ENCODE results near the gene ST8SIA3. TPM values are rescaled to one million over a fixed set of nuclear protein-coding genes. Genes with fewer than 3 reads are reported as not detected.

The ST8SIA3 gene
- total and polyA plus RNA-seq, 11 donors = 0.04 TPM; not detected in 10

DNA sequence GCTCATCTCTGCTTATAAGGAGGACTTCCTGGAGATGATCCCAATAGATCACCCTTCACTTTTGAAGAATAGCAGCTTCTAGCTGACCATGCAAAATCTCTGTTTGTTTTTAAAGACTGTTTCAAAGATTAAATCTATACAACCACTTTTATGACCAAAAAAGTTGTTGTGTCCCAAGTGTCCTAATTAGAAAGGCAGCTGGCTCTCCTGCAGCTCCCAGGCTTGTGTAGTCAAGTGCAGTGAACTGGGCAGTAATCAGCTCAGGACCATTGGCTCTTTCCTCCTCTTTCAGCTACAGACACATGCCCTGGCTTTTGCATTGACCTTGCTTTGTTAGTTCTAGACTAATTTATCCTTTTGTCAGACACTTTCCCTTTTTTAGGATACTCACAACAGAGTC lies 10.4 kb downstream of the ST8SIA3 start:
- ATAC-seq = no peak
- peaks cover 0 to 37% (median 4%) of the 10 kb centered on the region in 9 donors for H3K27me3 ChIP-seq
- intact Hi-C loops (cut with DNase I) = loop anchor here in 1 of 10 donors (5.0 kb wide), 1 partner anchor 35 kb away; no protein-coding TSS in a partner anchor

DNA sequence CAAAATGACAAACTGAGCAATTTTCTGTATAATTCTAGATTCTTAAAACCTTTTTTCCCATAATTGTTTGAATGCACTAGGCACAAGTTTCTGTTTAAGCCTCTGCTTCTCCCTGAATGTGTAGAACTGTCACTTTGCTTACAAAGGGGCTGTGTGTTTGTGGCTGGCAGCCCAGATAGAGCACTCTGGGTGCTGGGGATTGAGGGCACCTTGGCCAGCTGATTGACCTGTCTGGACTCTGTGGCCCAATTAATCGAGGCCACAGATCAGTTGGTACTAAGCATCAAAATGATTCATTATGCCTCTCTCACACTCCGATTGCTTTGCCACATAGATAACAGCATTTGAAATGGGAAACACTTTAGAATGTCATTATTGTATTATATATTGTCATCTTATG lies 12.1 kb downstream of the ST8SIA3 start:
- no peak for DNase-seq
- peaks cover 0 to 2% (median 0%) of the 10 kb centered on the region in 12 donors for H3K9me3 ChIP-seq
- no peak overlapping the region for H3K27ac ChIP-seq
- no peak for ATAC-seq
- peaks cover 0 to 24% (median 0%) of the 10 kb centered on the region in 9 donors for H3K27me3 ChIP-seq
- no peaks in the 10 kb centered on the region for H3K4me1 ChIP-seq
- 61 to 79% (median 77%) methylated on average over 2 of the region's 2 CpGs for WGBS, 4 donors
- TF ChIP-seq, protein P1, sequence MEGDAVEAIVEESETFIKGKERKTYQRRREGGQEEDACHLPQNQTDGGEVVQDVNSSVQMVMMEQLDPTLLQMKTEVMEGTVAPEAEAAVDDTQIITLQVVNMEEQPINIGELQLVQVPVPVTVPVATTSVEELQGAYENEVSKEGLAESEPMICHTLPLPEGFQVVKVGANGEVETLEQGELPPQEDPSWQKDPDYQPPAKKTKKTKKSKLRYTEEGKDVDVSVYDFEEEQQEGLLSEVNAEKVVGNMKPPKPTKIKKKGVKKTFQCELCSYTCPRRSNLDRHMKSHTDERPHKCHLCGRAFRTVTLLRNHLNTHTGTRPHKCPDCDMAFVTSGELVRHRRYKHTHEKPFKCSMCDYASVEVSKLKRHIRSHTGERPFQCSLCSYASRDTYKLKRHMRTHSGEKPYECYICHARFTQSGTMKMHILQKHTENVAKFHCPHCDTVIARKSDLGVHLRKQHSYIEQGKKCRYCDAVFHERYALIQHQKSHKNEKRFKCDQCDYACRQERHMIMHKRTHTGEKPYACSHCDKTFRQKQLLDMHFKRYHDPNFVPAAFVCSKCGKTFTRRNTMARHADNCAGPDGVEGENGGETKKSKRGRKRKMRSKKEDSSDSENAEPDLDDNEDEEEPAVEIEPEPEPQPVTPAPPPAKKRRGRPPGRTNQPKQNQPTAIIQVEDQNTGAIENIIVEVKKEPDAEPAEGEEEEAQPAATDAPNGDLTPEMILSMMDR (IDR thresholded peaks at IDR 0.05) = no peak
- no peak for TF ChIP-seq POLR2A (IDR thresholded peaks at IDR 0.05)
- intact Hi-C loops (cut with DNase I) = loop anchor here in 1 of 10 donors (5.0 kb wide), 1 partner anchor 37 kb away; no protein-coding TSS in a partner anchor
- H3K36me3 ChIP-seq = no peaks in the 10 kb centered on the region
- no peak overlapping the region for H3K4me3 ChIP-seq

More for the DNA sequence above, 10.4 kb downstream of the ST8SIA3 start:
- H3K27ac ChIP-seq = no peak overlapping the region
- TF ChIP-seq, protein P1 (IDR thresholded peaks at IDR 0.05) = no peak
- no peak for TF ChIP-seq POLR2A (IDR thresholded peaks at IDR 0.05)
- H3K4me3 ChIP-seq = no peak overlapping the region
- no peaks in the 10 kb centered on the region for H3K4me1 ChIP-seq
- no peaks in the 10 kb centered on the region for H3K36me3 ChIP-seq
- DNase-seq = no peak
- H3K9me3 ChIP-seq = peaks cover 0 to 2% (median 0%) of the 10 kb centered on the region in 12 donors

DNA sequence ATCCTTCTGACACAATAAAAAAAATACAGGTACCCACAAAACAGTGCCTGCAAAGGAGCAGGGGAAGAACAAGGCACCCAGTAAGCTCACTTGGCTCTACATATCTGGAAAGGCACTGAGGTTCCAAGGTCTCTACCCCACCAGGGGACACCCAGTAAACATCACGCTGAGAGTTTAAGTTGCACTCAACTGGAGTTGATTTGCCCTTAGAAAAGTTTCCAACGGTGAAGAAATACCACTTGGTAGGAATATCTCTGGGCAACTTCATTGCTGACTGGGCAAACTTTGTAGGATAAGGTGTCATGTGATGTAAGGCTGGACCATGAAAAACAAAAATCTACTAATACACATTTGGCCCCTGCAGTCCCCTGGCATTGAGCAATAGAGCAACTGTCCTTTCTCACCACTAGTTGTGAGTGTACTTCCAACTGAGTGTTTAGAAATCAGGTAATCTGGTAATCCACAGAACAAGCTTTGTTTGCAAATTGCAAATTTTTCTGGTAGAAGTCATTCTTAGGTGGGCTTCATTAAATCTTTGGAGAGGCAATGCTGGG lies 14.2 kb downstream of the ST8SIA3 start:
- TF ChIP-seq, protein P1 (IDR thresholded peaks at IDR 0.05) = no peak
- no peak for TF ChIP-seq POLR2A (IDR thresholded peaks at IDR 0.05)
- DNase-seq (no peak), ATAC-seq (no peak)
- peaks cover 0 to 2% (median 0%) of the 10 kb centered on the region in 12 donors for H3K9me3 ChIP-seq
- WGBS, 4 donors = 62 to 81% (median 68%) methylated on average over 2 of the region's 2 CpGs
- H3K27me3 ChIP-seq = peaks cover 0 to 11% (median 0%) of the 10 kb centered on the region in 9 donors
- no peaks in the 10 kb centered on the region for H3K4me1 ChIP-seq
- intact Hi-C loops (cut with DNase I) = no loop called here
- no peaks in the 10 kb centered on the region for H3K36me3 ChIP-seq
- H3K27ac ChIP-seq = no peak overlapping the region
- H3K4me3 ChIP-seq = no peak overlapping the region

DNA sequence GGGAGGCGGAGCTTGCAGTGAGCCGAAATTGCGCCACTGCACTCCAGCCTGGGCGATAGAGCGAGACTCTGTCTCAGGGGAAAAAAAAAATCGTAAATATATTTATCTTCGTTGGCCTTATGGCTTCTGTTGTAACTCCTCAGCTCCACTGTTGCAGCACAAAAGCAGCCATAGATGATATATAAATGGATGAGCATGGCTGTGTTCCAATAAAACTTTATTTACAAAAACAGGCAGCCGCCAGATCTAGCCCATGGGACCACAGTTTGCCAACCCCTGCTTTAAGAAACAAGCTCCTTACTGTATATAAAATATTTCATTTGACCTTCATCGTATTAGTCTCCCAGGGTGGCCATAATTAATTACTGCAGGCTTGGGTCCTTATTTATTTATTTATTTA lies 20.1 kb downstream of the ST8SIA3 start:
- no peaks in the 10 kb centered on the region for H3K9me3 ChIP-seq
- ATAC-seq (no peak), DNase-seq (no peak)
- no peak overlapping the region for H3K27ac ChIP-seq
- H3K36me3 ChIP-seq = no peaks in the 10 kb centered on the region
- peaks cover 0 to 7% (median 0%) of the 10 kb centered on the region in 9 donors for H3K27me3 ChIP-seq
- intact Hi-C loops (cut with DNase I) = no loop called here
- WGBS, 4 donors = 87 to 90% (median 88%) methylated on average over 9 of the region's 9 CpGs
- no peak overlapping the region for H3K4me3 ChIP-seq
- no peaks in the 10 kb centered on the region for H3K4me1 ChIP-seq
- no peak for TF ChIP-seq POLR2A (IDR thresholded peaks at IDR 0.05)
- TF ChIP-seq, protein P1 (IDR thresholded peaks at IDR 0.05) = no peak

Measured in heart left ventricle (tissue), 16 donors.